NCI-H1105 treated with DMSO at 0.1 percent for 48 hours (cell line): ENCODE measurements around the gene VTI1A.

Experiments used
- DNase-seq: peaks from one replicate; lab custom pipeline; 2025; lab: John Stamatoyannopoulos, UW

Gene VTI1A

DNA sequence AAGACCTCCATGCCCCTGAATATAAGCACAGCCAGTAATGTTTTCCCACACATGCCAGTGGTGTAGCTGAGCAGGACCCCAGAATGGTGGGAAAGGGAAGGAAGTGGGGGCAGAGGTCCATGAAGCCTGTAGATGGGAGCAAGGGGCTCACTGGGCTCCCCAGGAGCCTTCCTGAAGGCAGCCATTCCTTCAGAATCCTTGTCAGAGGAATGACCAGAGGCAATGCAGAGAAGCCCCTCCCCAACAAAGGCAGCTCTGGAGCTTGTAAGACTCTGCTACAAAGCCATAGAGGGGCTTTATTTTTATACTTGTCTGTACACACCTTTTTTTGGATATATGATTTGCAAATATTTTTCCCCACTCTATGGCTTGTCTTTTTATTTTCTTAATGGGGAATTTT, 338.1 kb downstream of the VTI1A start:
- DNase-seq, result no peak

DNA sequence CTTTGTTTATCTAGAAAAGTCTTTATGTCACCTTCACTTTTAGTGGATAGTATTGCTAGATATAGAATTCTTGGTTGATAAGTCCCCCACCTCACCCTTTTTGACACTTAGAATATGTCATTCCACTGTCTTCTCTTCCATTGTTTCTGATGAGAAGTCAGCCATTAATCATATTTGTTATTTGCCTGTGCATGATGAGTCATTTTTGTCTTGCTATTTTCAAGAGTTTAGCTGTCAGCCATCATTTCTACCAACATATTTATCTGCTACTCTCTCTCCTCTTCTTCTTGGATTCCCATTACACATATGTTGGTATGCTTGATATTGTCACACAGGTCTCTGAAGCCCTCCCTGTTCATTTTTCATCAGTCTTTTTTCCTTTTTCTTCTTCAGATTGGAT, 342.2 kb downstream of the VTI1A start:
- no peak for DNase-seq

DNA sequence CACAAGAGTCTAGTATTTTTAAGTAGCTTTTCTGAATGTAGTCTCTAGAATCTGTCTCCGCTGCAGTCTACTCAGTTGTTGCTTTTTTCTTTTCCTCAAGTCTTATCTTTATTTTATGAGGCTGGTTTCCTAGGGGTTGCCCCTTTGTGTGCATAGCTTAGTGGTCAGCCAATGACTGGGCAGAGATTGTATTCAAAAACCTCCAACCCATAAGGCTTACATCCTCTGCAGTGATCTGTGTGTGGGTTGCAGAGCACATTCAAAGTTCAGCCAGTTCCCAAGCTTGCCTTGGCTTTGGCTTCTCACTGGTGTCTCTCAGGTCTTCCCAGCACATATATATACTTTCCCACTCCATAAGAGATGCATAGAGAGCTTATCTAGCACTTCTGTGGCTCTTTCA, 343.0 kb downstream of the VTI1A start:
- no peak for DNase-seq

DNA sequence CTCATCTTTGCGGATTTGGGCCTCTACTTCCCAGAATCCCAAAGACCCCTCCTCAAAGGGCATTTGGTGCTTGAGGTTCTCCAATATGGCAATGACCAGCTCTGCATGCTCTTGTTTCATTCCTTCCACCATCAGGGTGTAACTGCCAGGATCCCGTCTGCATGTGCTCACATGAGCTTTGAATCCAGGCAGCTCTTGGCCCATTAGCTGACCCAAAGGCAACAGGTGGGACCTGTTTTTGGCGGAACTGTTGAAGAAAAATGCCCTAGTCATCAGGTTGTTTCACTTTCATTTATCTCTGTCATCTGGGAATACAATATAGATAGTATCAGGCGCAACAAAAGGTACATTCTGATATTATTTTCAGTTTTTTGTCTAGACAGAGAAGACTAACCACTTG, 343.9 kb downstream of the VTI1A start:
- no peak for DNase-seq

DNA sequence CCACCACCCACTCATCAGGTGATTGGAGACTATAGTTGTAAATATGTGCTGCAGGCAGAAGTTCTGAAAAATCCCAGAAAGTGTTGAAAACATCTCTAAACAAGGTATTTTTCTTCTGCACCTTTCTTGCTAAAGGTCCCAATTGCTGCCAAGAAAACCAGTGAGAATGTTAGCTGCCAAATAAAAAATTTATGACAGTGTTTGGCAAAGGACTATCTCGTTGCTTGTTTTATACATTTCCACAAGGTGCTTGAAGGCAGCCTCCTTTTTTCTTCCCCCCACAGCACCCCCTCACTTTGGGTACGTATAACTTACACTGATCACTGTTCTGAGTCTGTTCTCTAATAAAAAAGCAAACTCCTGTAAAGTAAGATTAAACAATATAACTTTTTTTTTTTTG, 344.4 kb downstream of the VTI1A start:
- no peak for DNase-seq

DNA sequence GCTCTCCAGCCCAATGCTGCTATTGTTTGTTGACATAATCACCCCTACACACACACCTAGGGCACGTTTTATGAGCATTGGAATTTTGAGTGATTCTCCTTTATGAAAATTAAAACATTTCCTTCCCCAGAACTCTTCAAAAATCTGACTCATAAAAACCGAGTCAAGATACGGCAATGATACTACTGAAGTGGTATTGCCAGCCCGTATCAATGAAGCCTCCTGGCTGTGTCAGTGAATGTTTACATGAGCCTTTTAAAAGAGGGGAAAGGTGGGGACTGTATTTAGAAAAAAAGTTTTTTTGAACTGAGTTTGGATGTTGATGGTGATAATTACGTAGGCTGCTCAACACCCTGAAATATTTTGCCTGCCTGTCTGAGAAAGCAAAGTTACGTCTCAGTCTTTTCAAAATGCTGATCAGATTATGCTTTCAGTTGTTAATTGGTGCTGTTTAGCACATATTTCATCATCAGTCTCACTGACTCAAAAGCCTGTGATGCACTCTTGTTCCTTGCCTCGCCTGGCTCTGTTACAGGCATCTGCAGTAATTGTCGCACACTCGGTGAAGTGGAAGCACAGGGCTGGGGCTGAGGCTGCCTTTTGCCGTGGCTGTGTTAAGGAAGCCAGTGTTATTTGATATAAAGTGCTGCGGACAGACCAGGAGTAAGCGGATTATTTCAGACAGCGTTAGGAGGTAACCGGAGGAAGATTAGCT, 345.6 kb downstream of the VTI1A start:
- peak; percentile 35 for DNase-seq

DNA sequence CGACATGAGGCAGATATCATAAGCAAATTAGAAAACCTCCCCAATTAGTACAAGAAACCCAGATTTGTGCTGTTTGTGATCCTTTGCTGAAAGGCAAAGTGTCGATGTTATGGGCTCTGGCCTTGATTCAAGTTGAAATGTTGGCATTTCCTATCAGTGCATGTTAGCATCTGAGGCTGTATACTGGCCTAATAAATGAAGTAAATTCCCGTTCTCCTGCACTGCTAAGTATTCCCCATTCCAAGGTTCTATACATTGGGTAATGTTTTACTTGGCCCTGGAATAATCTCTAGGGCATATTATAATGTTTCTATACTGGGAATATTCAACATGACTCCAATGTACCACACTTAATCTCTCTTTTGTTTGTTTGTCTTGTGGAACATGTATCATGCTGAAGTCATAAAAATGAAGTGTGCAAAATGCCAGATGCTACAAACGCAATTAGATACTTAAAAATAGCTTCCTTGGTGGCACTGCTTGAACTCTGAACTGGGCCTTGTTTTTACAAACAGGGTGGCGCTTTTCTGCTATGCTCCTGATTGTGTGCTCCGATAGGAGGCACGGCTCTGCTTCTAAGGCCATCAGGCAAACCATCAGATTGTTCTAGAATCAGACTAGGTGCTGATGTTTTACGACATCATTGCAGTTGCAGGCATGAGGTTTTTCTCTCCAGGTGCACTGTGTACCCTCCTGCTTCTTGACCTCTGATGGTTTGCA, 346.3 kb downstream of the VTI1A start:
- peak; percentile 33 for DNase-seq

DNA sequence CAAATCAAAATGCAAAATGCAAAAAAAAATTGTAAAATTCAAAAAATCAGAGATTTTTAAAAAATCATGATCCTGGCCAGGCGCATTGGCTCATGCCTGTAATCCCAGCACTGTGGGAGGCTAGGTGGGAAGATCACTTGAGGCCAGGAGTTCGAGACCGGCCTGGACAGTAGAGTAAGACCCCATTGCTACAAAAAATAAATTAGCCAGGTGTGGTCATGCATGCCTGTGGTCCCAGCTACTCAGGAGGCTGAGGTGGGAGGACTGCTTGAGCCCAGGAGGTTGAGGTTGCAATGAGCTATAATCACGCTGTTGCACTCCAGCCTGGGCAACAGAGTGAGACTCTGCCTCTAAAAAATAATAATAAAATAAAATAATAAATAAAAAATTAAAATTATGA, 347.2 kb downstream of the VTI1A start:
- no peak for DNase-seq

DNA sequence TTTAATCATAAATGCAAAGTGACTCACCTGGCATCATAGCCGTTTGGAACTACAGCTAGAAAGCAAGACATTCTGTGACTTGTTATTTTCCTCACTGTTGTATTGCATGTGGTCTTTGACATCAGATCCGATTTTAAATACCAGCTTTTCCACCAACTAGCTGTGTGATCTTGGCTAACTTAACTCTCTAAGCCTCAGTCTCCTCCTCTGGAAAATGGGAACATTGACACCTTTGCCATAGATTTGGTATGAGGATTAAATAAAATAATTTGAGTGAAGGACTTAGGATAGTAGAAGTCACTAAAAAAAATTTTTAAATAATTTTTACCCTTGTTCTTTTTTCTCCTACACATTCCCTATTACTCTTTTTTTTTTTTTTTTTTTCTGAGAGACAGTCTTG, 348.1 kb downstream of the VTI1A start:
- DNase-seq, result no peak

DNA sequence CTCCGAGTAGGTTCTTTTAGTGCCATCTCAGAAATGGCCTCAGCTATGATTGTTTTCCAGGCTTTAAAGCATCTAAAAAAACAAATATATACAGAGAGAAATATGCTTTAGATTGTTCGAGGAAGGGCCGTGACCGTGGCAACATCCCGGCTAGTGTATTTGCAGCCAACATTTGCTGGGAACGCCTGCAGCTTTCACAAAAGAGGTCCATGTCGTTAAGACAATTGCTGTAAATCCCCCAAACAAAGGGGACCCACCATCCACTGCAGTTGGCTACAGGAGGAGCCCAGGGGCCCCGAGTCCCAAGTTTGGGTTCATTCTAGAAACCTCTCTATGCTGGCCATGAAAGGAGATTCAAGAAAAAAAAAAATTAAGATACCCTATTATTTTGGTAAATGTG, 350.2 kb downstream of the VTI1A start:
- no peak for DNase-seq

DNA sequence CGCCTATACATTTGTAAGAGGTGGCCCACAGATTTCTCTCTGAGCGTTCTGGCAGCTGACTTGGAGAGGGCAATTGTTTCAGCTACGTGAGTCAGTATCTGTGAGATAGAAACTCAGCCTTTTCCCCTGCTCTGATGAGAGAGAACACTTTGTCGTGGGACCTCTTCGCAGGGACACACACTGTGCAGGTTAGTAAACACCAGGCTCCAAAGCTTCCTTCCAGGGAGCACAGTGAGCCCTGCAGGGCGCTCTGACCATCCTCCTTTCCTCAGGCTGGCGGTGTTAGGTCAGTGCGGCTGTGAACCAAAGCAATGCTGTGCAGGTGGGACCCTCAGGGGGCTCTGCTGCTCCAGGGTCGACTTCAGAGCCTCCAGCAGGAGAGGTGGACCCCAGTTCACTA, 350.8 kb downstream of the VTI1A start:
- no peak for DNase-seq

DNA sequence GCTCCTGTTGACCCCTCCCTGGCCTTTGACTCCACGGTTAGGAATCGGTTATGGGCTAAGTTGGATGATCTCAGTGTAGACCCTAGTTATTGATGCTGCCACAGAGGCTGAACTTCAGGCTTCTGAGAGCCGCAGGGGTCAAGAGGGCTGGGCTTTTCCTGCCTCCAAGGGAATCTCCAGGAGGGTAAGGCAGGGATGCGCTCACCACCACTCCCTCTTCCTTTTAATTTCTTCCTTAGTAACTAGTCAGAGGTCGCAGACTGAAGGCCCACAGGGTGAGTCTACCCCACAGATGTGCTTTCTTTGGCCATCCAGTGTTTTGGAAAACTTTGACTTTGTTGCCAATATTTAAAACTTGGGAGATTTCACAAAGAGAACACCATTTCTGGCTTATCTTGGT, 352.0 kb downstream of the VTI1A start:
- DNase-seq, result no peak

DNA sequence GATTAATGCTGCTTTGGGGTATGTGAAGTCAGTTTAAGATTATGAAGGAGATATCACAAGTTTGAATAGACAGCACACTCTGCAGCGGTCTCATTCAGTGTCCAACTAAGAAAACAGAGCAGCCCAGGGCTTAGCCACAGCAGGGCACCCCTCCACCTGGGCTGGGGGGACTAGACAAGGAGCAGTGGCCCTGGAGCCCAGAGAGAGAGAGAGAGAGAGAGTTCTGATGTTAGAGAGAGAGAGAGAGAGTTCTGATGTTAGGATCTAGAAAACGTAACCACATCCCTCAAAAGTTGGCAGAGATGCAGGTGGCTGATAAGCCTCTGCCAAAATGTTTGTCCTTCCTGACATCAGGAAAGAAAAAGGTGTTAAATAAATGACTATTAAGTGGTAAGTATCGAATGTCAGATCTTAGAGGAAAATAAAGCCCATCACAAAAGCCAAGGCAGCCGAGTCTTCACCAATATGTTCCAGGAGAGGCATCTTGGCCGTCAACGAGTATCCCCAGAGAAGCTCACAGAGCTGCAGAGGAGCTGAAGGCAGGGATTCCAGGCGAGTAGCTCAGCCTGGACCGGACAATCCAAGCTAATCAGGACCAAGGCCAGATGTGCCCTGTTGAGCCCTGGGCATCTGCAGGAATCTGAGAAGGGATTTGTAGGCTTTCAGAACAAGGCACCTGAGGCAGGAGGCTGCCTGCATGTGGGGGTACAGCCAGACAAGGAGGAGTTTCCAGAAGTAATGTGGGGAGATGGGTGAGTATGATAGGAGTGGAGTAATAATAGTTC, 352.9 kb downstream of the VTI1A start:
- DNase-seq, result no peak

DNA sequence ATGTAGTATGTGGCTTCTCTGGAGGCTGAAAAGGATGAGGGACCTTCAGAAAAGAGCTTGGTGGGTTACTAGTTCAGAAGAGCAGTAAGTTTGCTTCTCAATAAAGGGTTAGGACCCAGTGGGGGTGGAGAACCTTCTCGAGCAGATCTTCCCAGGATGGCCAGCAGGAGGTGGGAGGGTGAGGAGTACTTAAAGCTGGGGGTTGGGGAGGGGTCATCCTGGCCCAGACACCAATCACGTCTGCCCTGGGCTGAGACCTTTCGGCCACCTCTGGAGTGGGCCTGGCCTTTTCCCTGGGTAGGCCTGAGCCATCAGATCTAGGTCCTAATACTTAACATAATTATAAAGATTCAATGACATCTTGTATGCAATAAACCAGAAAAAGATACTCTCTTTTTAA, 354.0 kb downstream of the VTI1A start:
- no peak for DNase-seq

DNA sequence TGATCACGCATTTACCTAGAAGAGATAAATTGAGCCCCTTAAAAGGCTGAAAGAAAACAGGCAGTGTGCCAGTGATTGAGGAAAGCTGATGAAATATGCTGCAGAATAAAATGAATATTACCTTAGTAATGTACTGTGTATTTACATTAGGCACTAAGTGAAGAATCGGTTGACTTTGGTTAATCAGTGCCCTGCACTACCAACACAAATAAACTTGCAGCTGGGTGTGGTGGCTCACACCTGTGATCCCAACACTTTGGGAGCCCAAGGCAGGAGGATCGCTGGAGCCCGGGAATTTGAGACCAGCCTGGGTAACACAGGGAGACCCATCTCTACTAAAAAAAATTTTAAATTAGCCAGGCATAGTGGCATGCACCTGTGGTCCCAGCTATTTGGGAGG, 354.7 kb downstream of the VTI1A start:
- DNase-seq, result no peak

DNA sequence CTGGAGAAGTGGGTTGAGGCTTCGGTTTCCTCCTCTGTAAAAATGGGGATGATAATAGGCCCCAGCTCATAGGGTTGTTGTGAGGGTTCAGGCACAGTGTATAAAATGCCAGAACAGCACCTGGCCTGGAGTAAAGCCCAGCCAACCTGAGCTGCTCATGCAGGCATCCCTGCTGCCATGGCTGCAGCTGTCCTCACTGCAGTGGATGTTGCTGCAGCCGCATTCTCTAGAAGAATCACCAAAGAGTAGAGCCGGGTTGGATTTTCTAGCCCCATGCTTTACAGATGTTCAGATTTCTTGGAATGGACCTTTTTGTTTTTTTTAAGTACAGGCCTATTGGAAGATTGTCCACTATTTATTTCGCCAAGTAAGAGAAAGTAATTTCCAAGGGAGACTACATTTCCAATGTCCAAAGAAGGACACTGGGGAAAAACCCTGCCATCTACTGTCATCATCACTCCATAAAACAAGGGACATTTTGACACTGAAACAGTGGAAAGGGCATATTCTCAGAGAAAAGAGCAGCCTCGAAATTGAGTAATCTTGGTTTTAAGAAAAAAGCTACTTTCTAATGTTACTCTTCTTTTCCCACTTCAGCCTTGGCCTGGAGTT, 355.5 kb downstream of the VTI1A start:
- DNase-seq, result no peak

DNA sequence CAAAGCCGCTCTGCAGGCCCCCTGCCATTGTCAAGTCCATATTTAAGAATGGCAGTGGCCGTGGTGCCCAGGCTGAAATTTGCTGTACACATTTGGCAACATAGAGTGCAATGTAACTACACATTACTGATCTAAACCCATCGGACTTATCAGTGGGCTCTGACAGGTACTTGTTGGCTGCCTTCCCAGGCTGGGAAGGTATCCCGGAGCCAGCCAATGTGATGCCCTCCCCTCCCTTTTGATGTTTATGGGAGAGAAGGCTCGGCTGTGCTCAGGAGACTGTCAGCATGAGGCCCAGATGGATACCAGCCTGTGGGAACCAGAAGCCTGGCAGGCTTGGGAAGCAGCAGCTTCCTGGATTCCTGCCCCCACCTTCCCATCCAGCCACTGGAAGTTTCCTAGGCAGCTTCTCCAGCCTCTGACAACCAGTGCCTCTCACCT, 357.0 kb downstream of the VTI1A start:
- DNase-seq, result peak; percentile 66

DNA sequence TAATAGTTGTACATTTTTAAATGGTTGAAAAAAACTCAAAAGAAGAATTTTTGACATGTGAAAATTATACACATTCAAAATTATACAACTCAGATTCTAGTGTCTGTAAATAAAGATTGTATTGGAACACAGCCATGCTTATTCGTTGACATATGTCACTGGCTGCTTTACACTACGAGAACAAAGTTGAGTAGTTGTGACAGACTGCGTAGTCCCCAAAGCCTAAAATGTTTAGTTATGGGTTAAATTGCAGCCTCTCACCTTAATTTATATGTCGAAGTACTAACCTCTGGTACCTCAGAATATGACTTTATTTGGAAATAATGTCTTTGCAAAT, 358.2 kb downstream of the VTI1A start:
- no peak for DNase-seq

DNA sequence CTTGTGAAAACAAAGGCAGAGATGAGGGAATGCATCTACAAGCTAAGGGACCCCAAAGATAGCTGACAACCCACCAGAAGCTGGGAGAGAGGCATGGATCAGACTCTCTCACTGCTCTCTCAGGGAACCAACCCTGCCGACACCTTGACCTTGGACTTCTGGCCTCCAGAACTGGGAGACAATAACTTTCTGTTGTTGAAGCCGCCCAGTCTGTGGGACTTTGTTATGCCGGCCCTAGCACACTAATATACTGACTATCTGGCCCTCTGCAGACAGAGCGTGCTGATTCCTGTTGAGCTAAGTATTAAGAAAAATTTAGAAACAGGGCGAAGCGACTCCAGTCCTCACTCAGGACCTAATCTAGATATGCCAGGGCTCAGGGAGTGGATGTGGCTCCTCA, 358.7 kb downstream of the VTI1A start:
- DNase-seq, result no peak

DNA sequence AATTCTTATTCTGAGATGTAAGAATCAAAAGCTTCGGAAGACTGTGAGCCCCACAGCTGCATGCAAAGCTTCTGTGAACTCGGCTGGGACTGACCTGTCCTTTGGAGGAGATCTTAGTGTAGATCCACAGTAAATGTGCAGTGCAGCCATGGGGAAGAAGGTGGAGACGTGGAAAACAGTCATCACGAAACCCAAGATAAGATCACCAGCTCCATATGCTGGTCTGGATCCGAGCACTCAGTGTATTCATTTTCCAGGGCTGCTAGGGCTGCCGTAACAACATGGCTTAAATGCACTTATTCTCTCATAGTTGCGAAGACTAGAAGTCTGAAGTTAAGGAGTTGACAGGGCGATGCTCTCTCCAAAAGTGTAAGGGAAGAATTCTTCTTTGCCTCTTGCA, 360.0 kb downstream of the VTI1A start:
- no peak for DNase-seq

DNA sequence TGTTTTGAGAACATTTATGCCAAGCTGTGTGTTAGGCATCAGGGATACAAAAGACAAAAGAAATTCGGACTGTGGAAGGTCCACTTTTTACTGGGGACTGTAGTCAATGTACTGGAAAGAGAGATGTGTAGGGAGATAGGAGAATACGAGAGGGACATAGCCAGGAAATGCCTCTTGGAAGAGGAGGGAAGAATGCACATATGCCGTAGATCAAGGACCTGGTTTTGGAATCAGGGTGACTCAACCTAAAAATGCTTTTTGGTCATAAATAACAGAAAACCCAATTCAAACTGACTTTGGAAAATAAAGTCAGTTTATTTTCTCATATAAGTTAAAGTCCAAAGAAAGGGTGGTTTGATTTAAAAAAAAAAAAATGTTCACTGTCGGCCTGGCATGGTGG, 362.7 kb downstream of the VTI1A start:
- DNase-seq, result no peak

DNA sequence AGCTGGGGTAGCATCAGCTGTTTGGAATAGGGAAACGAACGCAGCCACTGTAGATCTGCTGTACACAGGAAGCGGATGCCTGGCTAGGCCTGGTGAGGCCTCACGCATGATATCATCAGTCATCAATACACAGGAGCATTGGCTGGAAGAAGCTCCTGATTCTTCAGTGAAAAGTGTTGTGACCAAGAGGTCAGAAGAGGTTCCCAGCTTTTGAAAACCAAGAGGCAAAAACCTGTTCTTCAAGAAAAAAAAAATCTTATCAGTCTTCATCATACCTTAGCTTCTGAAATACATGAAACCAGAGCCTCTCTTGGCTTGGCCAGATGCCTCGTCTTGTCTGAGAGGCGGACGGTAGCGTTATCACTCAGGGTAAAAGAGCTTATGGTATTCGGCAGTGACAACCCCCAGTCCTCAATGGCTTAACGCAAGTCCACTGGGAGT, 363.7 kb downstream of the VTI1A start:
- no peak for DNase-seq
